GM10266 (cell line): ENCODE data around the gene SEMA3F.
A peak's percentile ranks its signal among the peaks of the same experiment; 100 is the strongest.

Experiments used
- DNase-seq: peaks from one replicate; pipeline ENCODE4 v3.0.0; 2012; ENCODE audit errors: extremely low spot score
- TF ChIP-seq, protein P1 (sequence below): IDR thresholded peaks from 2 replicates; pipeline ENCODE4 v1.5.1; 2012; ENCODE audit warnings: mild to moderate bottlenecking, low read depth; ENCODE audit not compliant: control insufficient read depth, insufficient read depth; ENCODE audit errors: missing control alignments

The SEMA3F gene

GRCh38 chr3:50156549-50157493 is 1.7 kb downstream of the SEMA3F start:
- TF ChIP-seq, protein P1, sequence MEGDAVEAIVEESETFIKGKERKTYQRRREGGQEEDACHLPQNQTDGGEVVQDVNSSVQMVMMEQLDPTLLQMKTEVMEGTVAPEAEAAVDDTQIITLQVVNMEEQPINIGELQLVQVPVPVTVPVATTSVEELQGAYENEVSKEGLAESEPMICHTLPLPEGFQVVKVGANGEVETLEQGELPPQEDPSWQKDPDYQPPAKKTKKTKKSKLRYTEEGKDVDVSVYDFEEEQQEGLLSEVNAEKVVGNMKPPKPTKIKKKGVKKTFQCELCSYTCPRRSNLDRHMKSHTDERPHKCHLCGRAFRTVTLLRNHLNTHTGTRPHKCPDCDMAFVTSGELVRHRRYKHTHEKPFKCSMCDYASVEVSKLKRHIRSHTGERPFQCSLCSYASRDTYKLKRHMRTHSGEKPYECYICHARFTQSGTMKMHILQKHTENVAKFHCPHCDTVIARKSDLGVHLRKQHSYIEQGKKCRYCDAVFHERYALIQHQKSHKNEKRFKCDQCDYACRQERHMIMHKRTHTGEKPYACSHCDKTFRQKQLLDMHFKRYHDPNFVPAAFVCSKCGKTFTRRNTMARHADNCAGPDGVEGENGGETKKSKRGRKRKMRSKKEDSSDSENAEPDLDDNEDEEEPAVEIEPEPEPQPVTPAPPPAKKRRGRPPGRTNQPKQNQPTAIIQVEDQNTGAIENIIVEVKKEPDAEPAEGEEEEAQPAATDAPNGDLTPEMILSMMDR: no peak
- peak; percentile 46 for DNase-seq

DNA sequence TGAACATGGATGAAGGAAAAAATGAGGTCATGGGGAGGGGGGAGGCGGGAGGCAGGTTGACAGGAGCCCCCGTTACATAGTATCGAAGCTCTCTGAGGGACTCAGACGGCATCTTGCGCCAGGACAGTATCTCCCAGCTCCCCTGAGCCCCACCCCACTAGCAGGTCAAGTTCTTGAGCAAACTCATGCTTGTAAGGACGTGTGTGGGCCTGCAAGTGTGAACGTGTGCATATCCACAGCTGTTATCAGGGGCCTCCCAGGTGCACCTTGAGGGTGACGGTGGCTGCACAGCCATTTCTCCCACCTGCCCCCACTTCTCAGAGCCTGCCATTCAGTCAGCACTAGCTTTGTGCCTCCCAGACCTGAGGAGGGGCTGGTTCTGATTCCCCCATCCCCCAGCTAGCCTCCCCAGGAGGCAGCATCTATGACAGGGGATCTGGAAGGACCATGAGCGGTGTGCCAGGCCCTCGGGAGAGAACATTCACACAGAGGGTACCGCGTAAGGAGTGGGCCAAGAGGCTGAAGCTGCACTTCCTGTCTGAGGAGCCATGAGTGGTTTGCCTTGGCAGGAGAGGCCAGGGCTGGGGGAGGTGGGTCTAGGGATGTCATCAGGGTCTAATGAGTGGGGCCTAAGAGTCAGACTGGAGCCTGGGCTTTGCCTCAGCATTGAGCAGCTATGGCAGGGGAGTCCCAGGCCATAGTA is 2.9 kb downstream of the SEMA3F start:
- TF ChIP-seq, protein P1: no peak
- no peak for DNase-seq

GRCh38 chr3:50158530-50159146 is 3.5 kb downstream of the SEMA3F start:
- TF ChIP-seq, protein P1: no peak
- no peak for DNase-seq

DNA sequence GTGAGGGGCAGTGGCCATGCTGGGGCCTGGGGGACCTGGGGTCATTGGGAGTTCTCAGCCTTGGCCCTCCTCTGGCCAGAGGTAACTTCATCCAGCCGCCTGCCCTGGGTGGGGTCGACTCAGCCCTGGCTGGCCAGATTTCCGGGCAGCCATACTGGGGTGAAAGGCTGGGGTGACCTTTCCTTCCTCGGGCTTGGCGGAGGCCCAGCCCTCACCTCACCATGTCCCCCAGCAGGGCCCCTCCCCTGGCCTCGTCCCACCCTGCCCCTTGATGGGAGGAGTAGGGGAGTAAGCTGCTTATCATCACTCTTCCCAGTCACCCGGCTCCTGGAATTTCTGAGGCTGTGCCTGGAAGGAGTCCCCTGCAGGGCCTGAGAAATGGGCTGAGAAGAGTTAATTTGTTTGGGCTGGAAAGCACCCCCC is 5.4 kb downstream of the SEMA3F start:
- TF ChIP-seq, protein P1: no peak
- DNase-seq: no peak

DNA sequence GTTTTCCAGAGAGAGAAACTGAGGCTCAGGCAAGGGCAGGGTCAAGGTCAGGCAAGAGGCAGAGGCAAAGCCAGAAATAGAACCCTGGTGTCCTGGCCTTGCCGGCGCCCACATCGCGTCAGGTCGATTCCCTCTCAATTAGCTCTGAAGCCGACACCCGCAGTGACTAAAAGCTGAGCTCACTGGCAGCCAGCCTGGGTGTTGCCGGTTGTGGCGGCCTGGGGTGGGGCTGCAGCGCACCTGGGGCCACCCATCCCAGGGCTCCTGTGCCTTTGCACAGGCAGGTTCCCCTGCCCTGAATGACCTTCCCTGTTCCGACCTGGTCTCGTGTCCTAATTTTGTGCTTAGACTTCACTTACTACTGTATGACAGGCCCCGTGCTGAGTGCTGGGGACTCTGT is 6.2 kb downstream of the SEMA3F start:
- TF ChIP-seq, protein P1: no peak
- DNase-seq: no peak

DNA sequence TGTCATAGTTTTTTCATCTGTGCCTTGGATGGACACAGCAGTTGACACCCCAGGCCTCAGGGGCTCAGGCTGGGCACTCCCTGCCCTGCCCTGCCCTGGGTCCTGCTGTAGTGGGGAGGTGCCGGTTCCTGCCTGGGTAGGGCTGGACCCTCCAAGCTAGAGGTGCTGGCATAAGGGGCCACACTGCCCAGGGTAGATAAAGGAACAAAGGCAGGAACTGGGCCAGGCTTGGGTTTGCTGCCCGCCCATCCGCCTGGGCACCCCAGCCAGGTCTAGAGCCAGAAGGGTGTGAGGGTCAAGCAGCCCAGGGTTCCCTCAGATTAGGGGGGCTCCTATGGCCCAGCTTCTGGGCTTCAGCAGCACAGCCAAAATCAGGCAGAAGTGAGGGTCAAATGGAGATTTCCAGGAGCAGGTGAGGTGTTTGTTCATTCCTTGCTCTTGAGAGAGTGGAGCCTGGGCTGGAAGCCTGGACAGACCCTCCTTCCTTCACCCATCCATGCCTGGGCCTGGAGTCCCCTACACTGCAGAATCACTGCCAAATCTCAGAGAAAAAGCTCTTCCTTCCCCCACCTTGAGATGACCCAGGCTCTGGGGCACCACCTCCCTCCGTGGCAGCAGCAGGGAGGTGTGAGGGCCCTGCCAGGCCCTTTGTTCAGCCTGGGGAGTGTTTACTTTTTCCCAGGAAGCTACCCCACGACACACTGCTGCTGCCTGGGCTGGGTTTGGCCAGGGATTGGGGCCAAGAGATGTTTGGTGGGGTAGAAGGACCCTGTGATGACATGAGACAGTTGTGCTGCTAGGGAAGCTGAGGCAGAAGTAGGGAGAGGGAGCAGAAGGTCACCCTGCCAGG is 7.1 kb downstream of the SEMA3F start:
- no peak for DNase-seq
- TF ChIP-seq, protein P1: no peak
